Measurements from ENCODE around the gene HOXB2.
"Not testable (repeated sequence)": the region's sequence is repeated elsewhere in the genome, so short reads cannot be mapped to it uniquely, and the experiment has no call there.

The HOXB2 gene

GRCh38 chr17:48541036-48541576 is 3.8 kb downstream of the HOXB2 start:
- DNase-seq (ENCODE audit: low spot score): no peak

GRCh38 chr17:48540213-48540612 is 4.7 kb downstream of the HOXB2 start:
- no peak for DNase-seq (ENCODE audit: low spot score)

GRCh38 chr17:48539177-48539576 is 5.7 kb downstream of the HOXB2 start:
- DNase-seq (ENCODE audit: low spot score): no peak

DNA sequence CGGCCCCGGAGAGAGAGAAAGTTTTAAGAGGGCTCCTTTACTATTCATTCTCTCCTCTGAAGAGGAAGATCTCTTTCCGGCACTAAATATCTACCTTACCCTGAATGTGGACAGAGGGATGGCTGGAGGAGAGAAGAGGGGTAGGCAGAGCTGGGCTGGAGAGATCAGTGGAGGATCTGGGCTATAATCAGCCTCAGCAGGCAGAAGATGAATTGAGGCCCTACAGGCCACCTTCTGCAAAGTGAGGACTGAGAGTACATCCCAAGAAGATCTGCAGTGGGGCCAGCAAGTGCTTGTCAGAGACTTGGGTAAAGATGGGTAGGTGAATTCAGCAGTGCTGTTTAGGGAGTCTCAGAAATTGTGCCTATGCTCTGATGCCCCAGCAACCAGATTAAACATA is 7.6 kb downstream of the HOXB2 start:
- DNase-seq (ENCODE audit: low spot score): no peak

- DNase-seq (ENCODE audit: low spot score): not testable (repeated sequence)
Observed at GRCh38 chr17:48535793-48536559, 8.9 kb downstream of the HOXB2 start.

DNA sequence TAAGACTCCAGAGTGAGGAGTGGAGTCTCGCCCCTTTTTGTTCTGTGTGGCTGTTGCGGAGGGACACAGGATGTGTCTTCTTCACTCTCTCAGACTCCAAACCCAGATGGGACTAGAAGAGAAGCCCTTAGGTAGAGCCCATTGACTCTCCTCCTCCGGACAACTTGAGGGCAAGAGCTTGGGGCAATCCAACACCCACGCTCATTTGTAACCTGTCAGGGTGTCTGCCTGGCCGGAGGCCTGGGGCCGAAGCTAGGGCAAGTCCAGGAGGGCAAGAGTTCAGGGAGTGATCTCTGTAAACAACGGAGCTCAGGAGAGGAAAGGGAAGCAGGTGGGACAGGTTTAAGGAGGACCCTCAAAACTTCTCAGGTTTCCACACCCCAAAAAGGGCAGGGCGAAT is 12.6 kb downstream of the HOXB2 start:
- no peak for DNase-seq (ENCODE audit: low spot score)

DNA sequence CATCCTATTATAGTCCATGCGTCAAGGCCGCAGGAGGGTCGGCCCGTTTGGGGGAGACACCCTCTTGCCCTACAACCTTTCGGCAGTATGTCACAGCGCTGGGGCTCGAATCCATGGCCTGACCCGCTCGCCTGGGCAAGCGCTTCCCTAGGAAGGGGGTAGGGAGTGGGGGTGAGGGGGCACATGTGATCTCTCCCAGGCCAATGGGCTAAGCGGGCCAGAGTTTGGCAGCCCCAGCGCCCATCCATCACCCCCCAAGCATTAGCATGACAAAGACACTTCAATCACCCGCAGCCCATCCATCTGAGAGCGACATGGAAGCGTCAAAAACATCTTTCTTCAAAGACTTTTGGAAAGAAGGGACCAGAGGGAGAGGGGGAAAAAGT is 14.0 kb downstream of the HOXB2 start, which contains the start of gene HOXB1:
TSS of gene HOXB1 (minus strand) at position 125 of the 386 bp plus-strand sequence. CDS start at position 18, 107 bp downstream.
- DNase-seq (ENCODE audit: low spot score): no peak

GRCh38 chr17:48530208-48530886 is 14.6 kb downstream of the HOXB2 start:
- no peak for DNase-seq (ENCODE audit: low spot score)

- no peak for DNase-seq (ENCODE audit: low spot score)
Observed at GRCh38 chr17:48529683-48530009, 15.3 kb downstream of the HOXB2 start.

GRCh38 chr17:48528936-48529682 is 15.8 kb downstream of the HOXB2 start:
- DNase-seq (ENCODE audit: low spot score): no peak

GRCh38 chr17:48528153-48528935 is 16.6 kb downstream of the HOXB2 start:
- DNase-seq (ENCODE audit: low spot score): no peak

GRCh38 chr17:48527547-48527932 is 17.4 kb downstream of the HOXB2 start:
- DNase-seq (ENCODE audit: low spot score): no peak

GRCh38 chr17:48526608-48527546 is 18.0 kb downstream of the HOXB2 start:
- no peak for DNase-seq (ENCODE audit: low spot score)

- no peak for DNase-seq (ENCODE audit: low spot score)
Observed at GRCh38 chr17:48523010-48523409, 21.9 kb downstream of the HOXB2 start.

DNA sequence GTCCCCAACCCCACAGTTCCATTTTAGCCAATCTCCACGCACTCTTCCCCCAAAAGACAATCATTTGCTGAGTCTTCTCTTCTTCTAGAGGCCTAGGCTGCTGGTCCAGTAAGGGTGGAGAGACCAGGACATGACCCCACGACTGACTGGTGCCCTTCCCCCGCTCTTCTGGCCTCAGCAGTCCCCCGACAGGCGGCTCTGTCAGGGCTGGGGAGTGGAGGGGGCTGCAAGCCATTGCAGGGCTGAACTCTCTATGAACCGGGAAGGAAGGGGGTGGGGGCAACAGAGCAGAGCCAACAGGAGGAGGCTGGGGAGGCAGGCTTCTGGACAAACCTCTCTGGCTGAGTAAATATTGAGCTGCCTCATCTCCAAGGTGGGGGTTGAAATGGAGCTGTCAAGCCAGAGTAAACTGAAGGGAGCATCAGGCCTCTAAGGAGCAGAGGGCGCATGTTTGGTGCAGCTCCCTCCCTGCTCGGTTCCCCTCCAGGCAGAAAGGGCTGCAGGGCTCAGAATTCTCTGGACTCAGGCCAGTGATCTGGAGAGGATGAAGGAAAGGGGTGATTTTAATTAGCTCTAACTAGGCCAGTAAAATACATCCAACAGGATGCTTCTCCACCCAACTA is 22.8 kb downstream of the HOXB2 start:
- DNase-seq (ENCODE audit: low spot score): no peak

- DNase-seq (ENCODE audit: low spot score): no peak
Observed at GRCh38 chr17:48520631-48521079, 24.3 kb downstream of the HOXB2 start.

DNA sequence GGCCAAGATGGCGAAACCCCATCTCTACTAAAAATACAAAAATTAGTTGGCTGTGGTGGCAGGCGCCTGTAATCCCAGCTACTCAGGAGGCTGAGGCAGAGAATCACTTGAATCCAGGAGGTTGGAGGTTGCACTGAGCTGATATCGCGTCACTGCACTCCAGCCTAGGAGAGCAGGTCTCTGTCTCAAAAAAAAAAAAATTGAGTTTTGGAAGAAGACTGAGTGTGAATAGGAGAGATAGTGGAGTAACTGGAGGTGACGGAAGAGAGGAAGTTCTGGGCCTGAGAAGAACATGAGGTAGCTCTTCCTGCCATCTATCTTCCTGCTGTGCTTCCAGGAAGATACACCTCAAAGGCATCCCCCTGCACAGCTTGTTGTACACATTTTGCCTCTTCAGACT is 25.5 kb downstream of the HOXB2 start:
- DNase-seq (ENCODE audit: low spot score): no peak

GRCh38 chr17:48517478-48517877 is 27.4 kb downstream of the HOXB2 start:
- no peak for DNase-seq (ENCODE audit: low spot score)

GRCh38 chr17:48515925-48516900 is 28.7 kb downstream of the HOXB2 start:
- no peak for DNase-seq (ENCODE audit: low spot score)
